GM19193 (cell line): Measurements from ENCODE around the gene ADAM12.

Experiments
- POLR2A ChIP-seq: IDR thresholded peaks from 4 replicates; pipeline ENCODE4 v1.6.1; 2011; ENCODE audit not compliant: insufficient read depth, insufficient read length; ENCODE audit errors: extremely low read depth

Gene ADAM12

GRCh38 chr10:126090911-126091728 lies 297.2 kb downstream of the ADAM12 start:
- TF ChIP-seq POLR2A = no peak

- TF ChIP-seq POLR2A = no peak
These were observed 297.8 kb downstream of the ADAM12 start for GRCh38 chr10:126090443-126090842.

GRCh38 chr10:126087796-126088505 lies 300.3 kb downstream of the ADAM12 start:
- no peak for TF ChIP-seq POLR2A

DNA sequence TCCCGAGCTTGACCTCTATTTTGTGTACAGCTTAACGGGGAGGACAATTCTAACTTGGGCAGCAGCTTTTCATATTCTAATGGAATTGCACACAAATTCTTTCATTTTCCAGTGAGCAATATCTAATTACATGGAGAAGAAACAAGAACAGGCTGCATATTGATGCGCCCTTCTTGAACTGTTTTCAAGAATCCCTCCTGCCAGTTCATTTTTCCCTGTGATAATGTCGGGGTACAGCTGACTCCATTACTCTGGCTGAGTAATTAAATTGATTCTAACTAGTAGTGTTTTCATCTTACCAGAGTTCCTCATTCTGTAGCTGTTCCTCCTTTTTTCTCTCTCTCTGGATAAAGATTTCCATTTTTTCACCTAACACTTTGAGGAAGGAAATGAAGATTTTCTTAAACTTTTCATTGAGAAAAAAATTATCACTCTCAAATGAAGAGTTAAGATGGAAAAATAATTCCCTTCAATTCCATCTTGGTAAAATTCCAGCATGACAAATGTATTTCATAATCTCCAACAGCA lies 301.1 kb downstream of the ADAM12 start:
- TF ChIP-seq POLR2A = no peak

DNA sequence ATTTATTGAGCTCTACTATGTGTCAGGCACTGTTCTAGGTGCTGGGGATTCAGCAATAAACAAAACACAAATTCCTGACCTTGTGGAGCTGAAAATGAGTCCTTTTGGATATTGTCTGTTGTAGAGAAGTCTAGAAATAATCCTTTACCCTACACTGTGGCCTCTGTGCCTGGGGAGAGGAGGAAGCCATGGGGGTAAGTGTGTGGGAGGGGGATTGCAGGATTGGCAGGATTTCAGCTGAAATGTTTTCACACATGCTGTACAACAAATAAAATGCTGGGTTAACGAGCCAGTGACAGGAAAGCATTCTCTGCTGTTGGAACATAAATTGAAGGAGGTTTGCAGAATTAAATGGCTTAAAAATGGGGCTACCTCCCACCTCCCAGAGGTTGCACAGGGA lies 302.5 kb downstream of the ADAM12 start:
- TF ChIP-seq POLR2A = no peak

- TF ChIP-seq POLR2A = no peak
These were observed 303.9 kb downstream of the ADAM12 start for GRCh38 chr10:126084369-126084768.

GRCh38 chr10:126083009-126083408 lies 305.3 kb downstream of the ADAM12 start:
- no peak for TF ChIP-seq POLR2A

- no peak for TF ChIP-seq POLR2A
These were observed 306.3 kb downstream of the ADAM12 start for GRCh38 chr10:126081841-126082466.

GRCh38 chr10:126080879-126081411 lies 307.3 kb downstream of the ADAM12 start:
- TF ChIP-seq POLR2A = no peak

DNA sequence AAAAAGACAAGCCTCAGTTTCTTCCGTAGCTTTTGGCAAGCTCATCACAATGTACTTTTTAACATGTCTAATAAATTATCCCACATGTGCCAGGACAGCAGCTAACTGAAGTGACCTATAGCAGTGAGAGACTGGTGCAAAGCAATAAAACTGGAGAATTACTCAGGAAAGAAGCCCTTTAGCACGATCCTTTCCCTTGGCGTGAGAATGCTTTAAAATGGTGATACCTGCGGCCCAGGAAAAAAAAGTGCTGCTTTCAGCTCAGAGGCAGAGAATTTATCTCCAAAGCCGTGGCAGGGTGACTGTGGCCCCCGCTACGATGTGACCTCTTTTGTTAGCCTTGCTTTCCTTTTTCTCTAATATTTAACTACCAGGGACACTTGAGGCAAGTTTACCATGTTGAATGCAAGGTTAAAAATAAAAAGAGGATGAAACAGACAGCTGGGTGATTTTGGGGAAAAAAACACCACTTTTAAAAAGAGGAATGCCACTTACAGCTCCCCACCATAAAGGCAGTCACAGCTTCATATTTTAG lies 307.9 kb downstream of the ADAM12 start:
- no peak for TF ChIP-seq POLR2A

DNA sequence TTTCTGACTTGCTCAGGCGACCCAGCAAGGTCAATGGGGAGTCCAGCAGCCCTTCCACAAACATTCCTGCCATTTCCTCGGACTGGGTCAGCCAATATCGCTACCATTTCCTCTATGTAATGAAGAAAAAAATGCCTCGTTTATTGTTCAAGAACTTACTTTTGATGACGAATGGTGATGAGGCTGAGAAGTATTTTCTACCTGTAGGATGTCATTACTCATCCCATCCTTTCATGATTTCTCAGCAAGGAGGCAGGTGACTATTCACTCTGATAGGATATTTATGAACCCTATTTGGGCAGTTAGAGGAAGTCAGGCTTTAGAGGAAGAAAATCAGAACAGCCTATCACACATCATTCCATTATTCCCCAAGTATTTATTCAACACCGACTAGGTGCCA lies 313.3 kb downstream of the ADAM12 start:
- no peak for TF ChIP-seq POLR2A

- no peak for TF ChIP-seq POLR2A
These were observed 314.0 kb downstream of the ADAM12 start for GRCh38 chr10:126074291-126074690.

DNA sequence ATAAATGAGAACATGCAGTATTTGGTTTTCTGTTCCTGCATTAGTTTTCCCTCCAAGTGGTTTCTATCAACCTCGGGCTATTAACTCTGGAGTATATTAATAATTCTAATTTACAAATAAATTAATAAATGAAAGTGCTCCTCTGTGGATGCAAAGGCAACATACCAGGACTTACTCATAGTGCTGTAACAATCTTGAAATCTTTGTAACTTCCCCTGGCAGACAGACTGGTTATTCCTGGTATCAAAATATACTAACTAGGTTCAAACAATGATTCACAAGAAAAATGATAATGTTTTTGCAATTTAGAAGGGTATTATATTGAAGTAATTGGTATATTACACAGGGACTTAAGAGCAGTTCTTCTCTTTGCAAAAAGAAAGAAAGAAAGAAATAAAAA lies 314.7 kb downstream of the ADAM12 start:
- TF ChIP-seq POLR2A = no peak

GRCh38 chr10:126072622-126073021 lies 315.7 kb downstream of the ADAM12 start:
- TF ChIP-seq POLR2A = no peak

GRCh38 chr10:126070476-126071215 lies 317.6 kb downstream of the ADAM12 start:
- TF ChIP-seq POLR2A = no peak

- TF ChIP-seq POLR2A = no peak
These were observed 320.0 kb downstream of the ADAM12 start for GRCh38 chr10:126068322-126068721.
